Measurements from ENCODE around the gene ZNF514. TPM values are rescaled to one million over a fixed set of nuclear protein-coding genes. Genes with fewer than 3 reads are reported as not detected.
A peak's percentile ranks its signal among the peaks of the same experiment; 100 is the strongest.

The ZNF514 gene
- total and polyA plus RNA-seq, 2 of the 8 experiments (the other 6 are each of a cell fraction or from before 2014, with no cell fraction given) = 5.3 to 13.3 TPM

- Histone ChIP-seq H3K4ac (replicated peaks; ENCODE audit: insufficient read length, low read depth, low read length) (no peak overlapping the region), H4K5ac (ENCODE audit: insufficient read length, low read depth, low read length) (no peak overlapping the region), H3K23me2 (ENCODE audit: low read depth, low read length) (peaks cover 6% of the 10 kb centered on the region), H3K56ac (replicated peaks; ENCODE audit: insufficient read length, low read depth, low read length) (no peak overlapping the region), H3K9me3 (ENCODE audit: insufficient read depth in 2 of 2, low read depth in 1 of 2, low read length in 1 of 2) (peaks cover 9 to 11% of the 10 kb centered on the region in 2 experiments; a peak in 3 of 4 replicates), H4K8ac (ENCODE audit: extremely low read depth, insufficient read depth, low read length) (no peak overlapping the region), H3K27me3 (replicated peaks in 1 of 4; ENCODE audit: control insufficient read depth in 3 of 4, extremely low read depth in 1 of 4, insufficient read depth in 3 of 4, low read length in 3 of 4) (peaks cover 0 to 12% (median 9%) of the 10 kb centered on the region in 4 experiments; a peak in 4 of 7 replicates), H3K23ac (ENCODE audit: insufficient read length) (no peak overlapping the region), H2BK20ac (ENCODE audit: low read length) (no peak overlapping the region), H2BK120ac (replicated peaks; ENCODE audit: low read depth, low read length) (no peak overlapping the region), H3K4me1 (replicated peaks in 1 of 4; ENCODE audit: control insufficient read depth in 3 of 4, insufficient read depth in 4 of 4, low read length in 3 of 4) (peaks cover 0 to 3% (median 0%) of the 10 kb centered on the region in 4 experiments; a peak in 2 of 7 replicates), H3K36me3 (ENCODE audit: control insufficient read depth in 2 of 4, insufficient read depth in 4 of 4, low read length in 3 of 4) (peaks cover 0 to 18% (median 7%) of the 10 kb centered on the region in 4 experiments; a peak in 5 of 8 replicates), H2BK5ac (ENCODE audit: low read depth, low read length) (no peak overlapping the region), H2BK12ac (ENCODE audit: low read depth, low read length) (0 out of 2 replicates have a peak overlapping the region, but pooled peaks have one; percentile 9), H3K27ac (ENCODE audit: low read depth, low read length) (no peak overlapping the region), H3K79me2 (ENCODE audit: control insufficient read depth in 1 of 2, insufficient read depth in 2 of 2, low read length in 2 of 2) (no peaks in the 10 kb centered on the region), H3K4me3 (ENCODE audit: extremely low read depth in 1 of 4, insufficient read depth in 2 of 4, low read depth in 3 of 4, low read length in 4 of 4) (peak overlapping the region; percentile 59 to 84 (median 74); a peak in 6 of 8 replicates), H3K9ac (replicated peaks in 1 of 4; ENCODE audit: extremely low read depth in 1 of 4, low read depth in 3 of 4, low read length in 3 of 4) (no peak overlapping the region; a peak in 1 of 7 replicates), H3K4me2 (ENCODE audit: insufficient read depth in 1 of 2, low read depth in 2 of 2, low read length in 2 of 2) (peak overlapping the region; percentile 67 to 94), H2BK15ac (ENCODE audit: low read length) (no peak overlapping the region), H3K79me1 (ENCODE audit: low read depth, low read length) (no peaks in the 10 kb centered on the region), H3K14ac (ENCODE audit: insufficient read length) (no peak overlapping the region), H4K91ac (replicated peaks; ENCODE audit: insufficient read length, low read length) (no peak overlapping the region), H2AFZ (ENCODE audit: low read length) (no peak overlapping the region), H3K18ac (ENCODE audit: extremely low read depth, low read length) (peak overlapping the region; percentile 19), H4K20me1 (replicated peaks in 1 of 2; ENCODE audit: control insufficient read depth in 1 of 2, insufficient read depth in 2 of 2, low read length in 2 of 2) (no peaks in the 10 kb centered on the region), H2AK5ac (ENCODE audit: low read depth, low read length) (no peak overlapping the region)
- WGBS, 2 experiments (ENCODE audit: extremely low coverage in 1 of 2, insufficient coverage in 1 of 2, insufficient read length in 1 of 2, insufficient replicate concordance in 2 of 2, low coverage in 1 of 2, low lambda C conversion rate in 2 of 2, missing lambda C conversion rate in 1 of 2) = 93% methylated on average over 8 of the region's 10 CpGs; no CpG with 5 or more reads in 1 of the 2 experiments
- ChIA-PET CTCF (ENCODE audit: partially characterized antibody) (interaction anchor here (0.7 to 2.3 kb wide), 3 partner anchors 37 to 82 kb away, joined by 3 to 10 read pairs (median 4); partner anchors contain the start of gene MRPS5), POLR2A (ENCODE audit: partially characterized antibody) (interaction anchor here (1.0 to 1.1 kb wide), 2 partner anchors 10 to 24 kb away, joined by 3 to 4 read pairs; no protein-coding TSS in a partner anchor)
- DNase-seq (ENCODE audit: low read depth in 1 of 2, low spot score in 2 of 2) (no peak), FAIRE-seq (no peak)
- TF ChIP-seq SUZ12 (IDR thresholded peaks at IDR 0.05; ENCODE audit: low read length) (no peak), EGR1 (IDR thresholded peaks at IDR 0.05; ENCODE audit: borderline replicate concordance, low read depth, low read length) (no peak), PHF8 (conservative IDR thresholded peaks at IDR 0.05; ENCODE audit: low read depth, low read length) (no peak), BCL11A (IDR thresholded peaks at IDR 0.05; ENCODE audit: low read depth in 2 of 2, low read length in 2 of 2) (no peak), SP2 (IDR thresholded peaks at IDR 0.05; ENCODE audit: low read length) (no peak), KDM5A (IDR thresholded peaks at IDR 0.05; ENCODE audit: low read length) (no peak), RBBP5 (IDR thresholded peaks at IDR 0.05; ENCODE audit: borderline replicate concordance, low read depth, low read length) (no peak), BACH1 (IDR thresholded peaks at IDR 0.05; ENCODE audit: low read length) (no peak), CTCF (IDR thresholded peaks at IDR 0.05; ENCODE audit: control extremely low read depth in 1 of 3, insufficient read depth in 1 of 3, low read depth in 1 of 3, low read length in 3 of 3) (no peak), RAD21 (IDR thresholded peaks at IDR 0.05 in 1 of 2, conservative IDR thresholded peaks at IDR 0.05 in 1 of 2; ENCODE audit: low read depth in 2 of 2, low read length in 2 of 2) (no peak), ZNF274 (IDR thresholded peaks at IDR 0.05; ENCODE audit: borderline replicate concordance, extremely low read depth, low read length) (no peak)
Observed at GRCh38 chr2:95158441-95158840, 1.2 kb downstream of the ZNF514 start.

Measured in H1 (cell line).